ENCODE results near the gene PLEKHM3. TPM values are rescaled to one million over a fixed set of nuclear protein-coding genes. Genes with fewer than 3 reads are reported as not detected.

The PLEKHM3 gene
- total and polyA plus RNA-seq, 2 experiments from 2014 or later, result 6.7 to 8.0 TPM

DNA sequence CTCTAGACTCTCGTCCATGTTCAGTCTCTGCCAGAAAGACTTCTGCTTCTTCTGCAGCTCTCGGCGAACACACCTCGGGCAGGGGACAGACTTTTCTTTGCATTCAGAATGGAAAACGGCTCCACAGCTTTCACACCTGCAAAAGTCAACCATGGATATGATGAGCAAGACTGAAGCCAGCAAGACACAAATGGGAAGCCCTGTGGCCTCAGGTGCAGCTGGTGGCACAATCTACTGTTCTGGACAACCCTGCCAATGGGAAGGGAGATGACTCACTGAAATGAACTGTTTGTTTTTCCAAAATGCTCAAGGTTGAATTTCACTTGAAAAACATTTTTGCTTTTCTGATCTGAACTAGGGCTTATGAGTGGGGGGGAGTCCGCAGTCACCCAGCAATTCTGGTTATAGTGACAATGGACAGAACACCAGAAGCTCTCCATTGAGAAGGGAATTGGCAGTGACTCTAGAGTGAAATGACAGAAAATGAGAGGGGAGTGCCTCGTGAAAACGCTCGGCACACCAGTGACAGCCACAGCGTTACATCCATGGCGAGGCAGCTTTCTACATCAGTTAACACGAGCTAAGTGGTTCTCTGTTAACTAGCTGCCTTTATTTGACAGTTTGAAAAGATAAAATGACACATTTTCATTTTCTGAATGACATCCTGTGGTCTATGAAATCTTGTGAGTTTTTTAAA lies 196.8 kb downstream of the PLEKHM3 start:
- no peak for DNase-seq (ENCODE audit: low read depth in 1 of 2, low spot score in 1 of 2)
- Histone ChIP-seq H3K4me1 (ENCODE audit: low read depth) (peaks cover 20% of the 10 kb centered on the region), H3K27ac (no peak overlapping the region), H3K27me3 (no peaks in the 10 kb centered on the region), H3K9me3 (ENCODE audit: low read depth) (no peaks in the 10 kb centered on the region), H3K36me3 (no peaks in the 10 kb centered on the region), H3K4me3 (no peak overlapping the region)
- TF ChIP-seq, protein P1, sequence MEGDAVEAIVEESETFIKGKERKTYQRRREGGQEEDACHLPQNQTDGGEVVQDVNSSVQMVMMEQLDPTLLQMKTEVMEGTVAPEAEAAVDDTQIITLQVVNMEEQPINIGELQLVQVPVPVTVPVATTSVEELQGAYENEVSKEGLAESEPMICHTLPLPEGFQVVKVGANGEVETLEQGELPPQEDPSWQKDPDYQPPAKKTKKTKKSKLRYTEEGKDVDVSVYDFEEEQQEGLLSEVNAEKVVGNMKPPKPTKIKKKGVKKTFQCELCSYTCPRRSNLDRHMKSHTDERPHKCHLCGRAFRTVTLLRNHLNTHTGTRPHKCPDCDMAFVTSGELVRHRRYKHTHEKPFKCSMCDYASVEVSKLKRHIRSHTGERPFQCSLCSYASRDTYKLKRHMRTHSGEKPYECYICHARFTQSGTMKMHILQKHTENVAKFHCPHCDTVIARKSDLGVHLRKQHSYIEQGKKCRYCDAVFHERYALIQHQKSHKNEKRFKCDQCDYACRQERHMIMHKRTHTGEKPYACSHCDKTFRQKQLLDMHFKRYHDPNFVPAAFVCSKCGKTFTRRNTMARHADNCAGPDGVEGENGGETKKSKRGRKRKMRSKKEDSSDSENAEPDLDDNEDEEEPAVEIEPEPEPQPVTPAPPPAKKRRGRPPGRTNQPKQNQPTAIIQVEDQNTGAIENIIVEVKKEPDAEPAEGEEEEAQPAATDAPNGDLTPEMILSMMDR (IDR thresholded peaks at IDR 0.05; ENCODE audit: low read depth, low read length), result no peak

DNA sequence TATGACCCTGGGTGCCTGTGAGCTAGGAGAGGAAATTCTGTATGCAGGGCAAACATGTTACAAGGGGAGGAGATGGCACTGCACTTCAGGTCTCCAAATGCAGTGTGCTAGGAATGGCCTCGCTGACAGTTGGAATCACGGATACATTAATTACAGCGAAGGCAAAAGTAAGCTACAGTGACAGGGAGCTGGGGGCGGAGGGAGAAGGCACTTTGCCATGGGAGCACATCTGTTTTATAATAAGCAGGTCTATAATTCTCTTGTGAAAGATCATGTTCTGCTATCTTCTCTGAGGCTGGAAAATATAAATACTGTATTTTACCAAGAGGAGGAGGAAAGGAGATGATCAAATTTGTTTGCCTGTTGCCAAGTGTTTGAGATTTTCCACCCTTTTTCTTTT lies 199.3 kb downstream of the PLEKHM3 start:
- no peak for DNase-seq (ENCODE audit: low read depth in 1 of 2, low spot score in 1 of 2)
- no peaks in the 10 kb centered on the region for H3K36me3 ChIP-seq
- no peaks in the 10 kb centered on the region for H3K9me3 ChIP-seq (ENCODE audit: low read depth)
- TF ChIP-seq, protein P1 (IDR thresholded peaks at IDR 0.05; ENCODE audit: low read depth, low read length), result no peak
- no peaks in the 10 kb centered on the region for H3K27me3 ChIP-seq
- peaks cover 9% of the 10 kb centered on the region for H3K4me1 ChIP-seq (ENCODE audit: low read depth)
- H3K4me3 ChIP-seq, result no peak overlapping the region
- H3K27ac ChIP-seq, result peak overlapping the region; percentile 23

DNA sequence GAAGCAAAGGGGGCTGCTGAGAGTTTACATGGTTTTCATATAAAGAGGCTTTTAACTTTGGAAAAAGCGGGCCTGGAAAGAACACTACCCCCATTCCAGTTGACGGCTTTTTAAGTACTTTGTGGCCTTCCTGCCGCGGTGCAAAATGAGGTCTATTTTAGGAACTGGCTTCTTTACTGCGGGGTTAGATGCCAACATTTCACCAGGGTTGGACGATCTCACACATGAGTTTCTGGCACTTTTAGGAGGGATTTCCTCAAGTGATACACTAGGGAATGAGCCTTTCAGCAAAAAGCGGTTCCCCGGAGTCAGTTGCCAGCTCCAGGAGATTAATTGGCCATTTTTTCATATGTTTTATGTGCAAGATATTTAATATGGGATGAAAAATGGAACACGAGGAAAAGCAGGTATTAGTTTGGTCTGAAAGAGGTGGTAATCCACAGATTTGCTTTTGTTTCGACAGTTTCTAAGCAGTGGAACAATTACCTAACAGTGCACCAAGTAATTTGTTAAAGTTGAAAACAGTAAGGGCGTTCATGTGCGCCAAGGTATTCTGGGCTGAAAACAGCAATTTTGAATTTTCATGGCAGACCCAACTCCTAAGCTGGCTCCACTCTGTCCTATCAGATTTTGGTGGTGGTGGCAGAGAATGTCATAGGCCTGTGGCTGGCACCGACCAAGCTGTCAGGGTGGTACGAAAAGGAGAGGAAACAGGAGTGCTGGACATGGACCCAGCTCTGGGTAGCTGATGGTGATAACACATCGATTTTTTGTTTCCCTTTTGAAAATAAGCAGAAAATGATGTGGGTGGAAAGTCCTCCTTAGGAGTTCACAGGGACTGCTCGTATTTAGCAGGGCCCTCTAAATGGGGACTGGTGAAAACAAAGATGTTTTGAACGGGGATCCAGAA lies 200.0 kb downstream of the PLEKHM3 start:
- TF ChIP-seq, protein P1 (IDR thresholded peaks at IDR 0.05; ENCODE audit: low read depth, low read length), result no peak
- Histone ChIP-seq H3K4me3 (no peak overlapping the region), H3K4me1 (ENCODE audit: low read depth) (peaks cover 9% of the 10 kb centered on the region), H3K27ac (no peak overlapping the region), H3K36me3 (no peaks in the 10 kb centered on the region), H3K27me3 (no peaks in the 10 kb centered on the region), H3K9me3 (ENCODE audit: low read depth) (no peaks in the 10 kb centered on the region)
- no peak for DNase-seq (ENCODE audit: low read depth in 1 of 2, low spot score in 1 of 2)

DNA sequence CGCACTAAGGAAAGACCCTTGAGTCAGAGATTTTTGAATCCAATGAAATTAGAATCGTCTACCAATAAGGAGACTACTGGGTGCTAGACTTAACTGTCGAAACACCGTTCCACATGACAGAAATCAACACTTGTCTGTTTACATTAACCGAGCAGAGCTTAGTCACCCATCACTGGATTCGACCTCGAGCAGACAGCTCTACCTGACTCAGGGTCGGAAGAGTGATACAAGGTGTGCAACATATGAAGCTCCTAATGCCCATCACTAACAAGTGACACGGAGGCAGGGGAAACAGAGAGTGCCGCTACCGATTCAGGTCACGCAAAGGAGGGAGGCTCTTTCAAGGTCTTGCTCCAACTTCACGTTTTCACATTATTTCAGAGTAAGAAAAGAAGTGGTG lies 201.5 kb downstream of the PLEKHM3 start:
- no peaks in the 10 kb centered on the region for H3K27me3 ChIP-seq
- TF ChIP-seq, protein P1 (IDR thresholded peaks at IDR 0.05; ENCODE audit: low read depth, low read length), result no peak
- H3K36me3 ChIP-seq, result no peaks in the 10 kb centered on the region
- no peak overlapping the region for H3K4me3 ChIP-seq
- H3K4me1 ChIP-seq (ENCODE audit: low read depth), result peaks cover 9% of the 10 kb centered on the region
- no peak for DNase-seq (ENCODE audit: low read depth in 1 of 2, low spot score in 1 of 2)
- H3K9me3 ChIP-seq (ENCODE audit: low read depth), result no peaks in the 10 kb centered on the region
- no peak overlapping the region for H3K27ac ChIP-seq

DNA sequence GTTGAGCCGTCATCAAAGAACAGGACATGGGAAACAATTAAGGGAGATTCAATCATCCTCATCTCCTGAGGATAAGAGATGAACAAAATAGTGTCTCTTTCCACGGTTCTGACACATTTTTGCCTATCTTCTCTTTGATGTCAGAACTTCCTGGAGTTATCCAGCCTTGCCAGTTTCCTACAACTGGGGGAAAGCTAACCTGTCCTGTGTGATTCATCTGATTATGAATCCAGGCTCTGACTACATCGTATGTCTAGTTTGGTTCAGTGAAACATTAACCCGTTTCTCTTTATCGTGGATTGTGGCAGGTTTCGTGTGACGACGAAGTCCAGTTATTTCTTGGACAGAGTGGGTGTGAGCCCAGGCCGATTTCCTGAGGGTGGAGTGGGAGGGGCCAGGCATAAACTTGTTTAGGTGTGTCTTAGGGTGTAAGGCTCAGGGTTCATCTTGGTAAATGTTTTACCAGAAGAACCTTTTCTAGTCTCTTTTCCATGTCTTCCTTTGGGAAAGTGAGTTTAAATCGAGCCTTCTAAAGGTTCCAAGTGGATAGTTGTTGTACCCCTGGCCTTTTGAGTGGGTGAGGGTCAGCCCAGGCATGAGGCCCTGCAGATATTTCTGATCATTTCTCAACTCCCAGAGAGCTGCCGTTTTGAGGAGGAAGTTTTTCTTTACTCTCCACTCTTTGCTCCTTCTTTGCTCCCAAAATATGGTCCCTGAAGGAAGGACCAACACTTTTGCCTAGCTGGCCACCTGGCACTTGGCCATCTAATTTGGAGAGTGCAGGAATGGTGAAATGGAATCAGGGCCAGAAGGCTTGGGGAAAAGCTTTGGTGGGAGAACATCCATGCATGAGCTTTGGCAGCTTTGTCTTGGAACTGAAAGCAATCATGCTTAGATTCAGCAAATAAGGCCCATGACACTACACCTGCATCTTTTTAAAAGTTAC lies 205.2 kb downstream of the PLEKHM3 start:
- H3K27me3 ChIP-seq, result no peaks in the 10 kb centered on the region
- no peaks in the 10 kb centered on the region for H3K36me3 ChIP-seq
- DNase-seq (ENCODE audit: low read depth in 1 of 2, low spot score in 1 of 2), result no peak
- no peak overlapping the region for H3K27ac ChIP-seq
- TF ChIP-seq, protein P1 (IDR thresholded peaks at IDR 0.05; ENCODE audit: low read depth, low read length), result no peak
- no peaks in the 10 kb centered on the region for H3K9me3 ChIP-seq (ENCODE audit: low read depth)
- H3K4me1 ChIP-seq (ENCODE audit: low read depth), result peaks cover 5% of the 10 kb centered on the region
- H3K4me3 ChIP-seq, result no peak overlapping the region
